ENCODE measurements around the gene ABCC12.

The ABCC12 gene

DNA sequence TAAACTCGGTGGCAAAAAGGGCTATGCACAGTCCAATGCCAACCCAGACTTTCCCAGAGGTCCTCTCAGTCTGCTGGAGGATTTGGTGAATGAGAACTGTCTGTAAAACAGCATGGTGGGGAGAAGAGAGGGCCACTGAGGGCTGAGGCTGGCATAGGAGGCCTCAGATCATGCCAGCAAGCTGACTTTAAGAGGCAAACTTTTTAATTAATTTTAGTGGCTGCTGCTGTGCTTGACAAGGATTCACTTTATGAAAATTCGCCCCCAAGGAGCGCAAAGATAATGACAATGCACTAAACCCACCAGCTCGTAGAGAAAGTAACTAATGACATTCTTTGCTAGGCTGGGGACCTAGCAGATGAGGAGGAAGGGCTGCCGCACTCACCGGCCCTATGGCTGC is 15.0 kb downstream of the ABCC12 start:
- H3K9ac ChIP-seq (ENCODE audit: low read depth, low read length, poor library complexity, severe bottlenecking): no peak overlapping the region
- no peaks in the 10 kb centered on the region for H3F3A ChIP-seq (ENCODE audit: low read depth)
- H3K9me3 ChIP-seq (ENCODE audit: insufficient read depth, low read depth, low read length): no peaks in the 10 kb centered on the region; the same call in 1 of the 2 replicates
- TF ChIP-seq, protein P1, sequence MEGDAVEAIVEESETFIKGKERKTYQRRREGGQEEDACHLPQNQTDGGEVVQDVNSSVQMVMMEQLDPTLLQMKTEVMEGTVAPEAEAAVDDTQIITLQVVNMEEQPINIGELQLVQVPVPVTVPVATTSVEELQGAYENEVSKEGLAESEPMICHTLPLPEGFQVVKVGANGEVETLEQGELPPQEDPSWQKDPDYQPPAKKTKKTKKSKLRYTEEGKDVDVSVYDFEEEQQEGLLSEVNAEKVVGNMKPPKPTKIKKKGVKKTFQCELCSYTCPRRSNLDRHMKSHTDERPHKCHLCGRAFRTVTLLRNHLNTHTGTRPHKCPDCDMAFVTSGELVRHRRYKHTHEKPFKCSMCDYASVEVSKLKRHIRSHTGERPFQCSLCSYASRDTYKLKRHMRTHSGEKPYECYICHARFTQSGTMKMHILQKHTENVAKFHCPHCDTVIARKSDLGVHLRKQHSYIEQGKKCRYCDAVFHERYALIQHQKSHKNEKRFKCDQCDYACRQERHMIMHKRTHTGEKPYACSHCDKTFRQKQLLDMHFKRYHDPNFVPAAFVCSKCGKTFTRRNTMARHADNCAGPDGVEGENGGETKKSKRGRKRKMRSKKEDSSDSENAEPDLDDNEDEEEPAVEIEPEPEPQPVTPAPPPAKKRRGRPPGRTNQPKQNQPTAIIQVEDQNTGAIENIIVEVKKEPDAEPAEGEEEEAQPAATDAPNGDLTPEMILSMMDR (conservative IDR thresholded peaks at IDR 0.05; ENCODE audit: low read length): no peak
- TF ChIP-seq EZH2phosphoT487 (IDR thresholded peaks at IDR 0.05; ENCODE audit: borderline replicate concordance): no peak
- no peak overlapping the region for H3K4me2 ChIP-seq (ENCODE audit: low read depth, low read length, poor library complexity, severe bottlenecking)
- no peaks in the 10 kb centered on the region for H4K20me1 ChIP-seq (ENCODE audit: insufficient read depth, low read length, poor library complexity, severe bottlenecking)
- H3K4me3 ChIP-seq (ENCODE audit: low read length, poor library complexity, severe bottlenecking): no peak overlapping the region
- no peaks in the 10 kb centered on the region for H3K9me2 ChIP-seq (replicated peaks; ENCODE audit: low read depth, low read length)
- H2AFZ ChIP-seq (ENCODE audit: low read length): no peak overlapping the region
- no peaks in the 10 kb centered on the region for H3K4me1 ChIP-seq (ENCODE audit: insufficient read depth, low read length, poor library complexity, severe bottlenecking)
- no peaks in the 10 kb centered on the region for H3K27me3 ChIP-seq (ENCODE audit: insufficient read depth, low read length, poor library complexity, severe bottlenecking)
- H3K36me3 ChIP-seq (ENCODE audit: insufficient read depth, low read length): no peaks in the 10 kb centered on the region
- no peaks in the 10 kb centered on the region for H3K79me2 ChIP-seq (ENCODE audit: insufficient read depth, low read length)

DNA sequence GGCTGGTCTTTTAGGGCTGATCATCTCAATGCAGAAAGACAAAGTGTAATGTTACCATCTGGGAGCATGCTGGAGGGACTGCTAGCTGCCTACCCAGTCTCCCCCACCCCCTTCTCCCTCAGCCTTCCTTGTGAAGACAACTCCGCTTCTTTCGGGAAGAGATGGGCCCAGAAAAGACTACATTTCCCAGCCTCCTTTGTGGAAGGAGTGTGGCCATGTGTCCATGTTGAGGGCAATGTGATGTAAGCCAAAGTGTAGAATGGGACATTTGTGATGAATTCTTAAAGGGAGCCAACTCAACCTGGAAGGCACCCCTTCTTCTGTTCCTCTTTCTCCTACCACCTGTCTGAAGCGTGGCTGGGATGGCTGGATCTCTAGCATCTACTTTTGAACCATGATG is 16.3 kb downstream of the ABCC12 start:
- H3K4me3 ChIP-seq (ENCODE audit: low read length, poor library complexity, severe bottlenecking): no peak overlapping the region
- no peak for TF ChIP-seq EZH2phosphoT487 (IDR thresholded peaks at IDR 0.05; ENCODE audit: borderline replicate concordance)
- TF ChIP-seq, protein P1 (conservative IDR thresholded peaks at IDR 0.05; ENCODE audit: low read length): no peak
- no peaks in the 10 kb centered on the region for H3K4me1 ChIP-seq (ENCODE audit: insufficient read depth, low read length, poor library complexity, severe bottlenecking)
- no peaks in the 10 kb centered on the region for H3K27me3 ChIP-seq (ENCODE audit: insufficient read depth, low read length, poor library complexity, severe bottlenecking)
- no peak overlapping the region for H3K9ac ChIP-seq (ENCODE audit: low read depth, low read length, poor library complexity, severe bottlenecking)
- no peak overlapping the region for H3K4me2 ChIP-seq (ENCODE audit: low read depth, low read length, poor library complexity, severe bottlenecking)
- H3K79me2 ChIP-seq (ENCODE audit: insufficient read depth, low read length): no peaks in the 10 kb centered on the region
- no peaks in the 10 kb centered on the region for H3K9me2 ChIP-seq (replicated peaks; ENCODE audit: low read depth, low read length)
- H3K9me3 ChIP-seq (ENCODE audit: insufficient read depth, low read depth, low read length): no peaks in the 10 kb centered on the region
- no peaks in the 10 kb centered on the region for H3K36me3 ChIP-seq (ENCODE audit: insufficient read depth, low read length)
- H2AFZ ChIP-seq (ENCODE audit: low read length): no peak overlapping the region
- no peaks in the 10 kb centered on the region for H3F3A ChIP-seq (ENCODE audit: low read depth)
- H4K20me1 ChIP-seq (ENCODE audit: insufficient read depth, low read length, poor library complexity, severe bottlenecking): no peaks in the 10 kb centered on the region

DNA sequence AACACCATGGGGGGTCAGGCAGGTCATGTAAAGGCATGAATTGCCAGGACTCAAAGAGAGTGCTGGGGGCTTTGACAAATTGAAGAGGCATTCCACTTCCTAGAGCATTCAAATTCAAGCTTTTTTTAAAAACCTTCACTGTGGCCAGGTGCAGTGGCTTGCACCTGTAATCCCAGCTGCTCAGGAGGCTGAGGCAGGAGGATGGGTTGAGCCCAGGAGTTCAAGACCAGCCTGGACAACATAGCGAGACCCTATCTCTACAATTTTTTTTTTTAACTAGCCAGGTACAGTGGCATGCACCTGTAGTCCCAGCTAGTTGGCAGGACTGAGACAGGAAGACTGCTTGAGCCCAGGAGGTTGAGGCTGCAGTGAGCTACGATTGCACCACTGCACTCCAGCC is 17.2 kb downstream of the ABCC12 start:
- Histone ChIP-seq H3K4me2 (ENCODE audit: low read depth, low read length, poor library complexity, severe bottlenecking) (no peak overlapping the region), H2AFZ (ENCODE audit: low read length) (no peak overlapping the region), H3K4me3 (ENCODE audit: low read length, poor library complexity, severe bottlenecking) (no peak overlapping the region), H3K9me2 (replicated peaks; ENCODE audit: low read depth, low read length) (no peaks in the 10 kb centered on the region), H3K27me3 (ENCODE audit: insufficient read depth, low read length, poor library complexity, severe bottlenecking) (no peaks in the 10 kb centered on the region), H3K9me3 (ENCODE audit: insufficient read depth, low read depth, low read length) (no peaks in the 10 kb centered on the region), H3K9ac (ENCODE audit: low read depth, low read length, poor library complexity, severe bottlenecking) (no peak overlapping the region), H3K36me3 (ENCODE audit: insufficient read depth, low read length) (no peaks in the 10 kb centered on the region), H3K4me1 (ENCODE audit: insufficient read depth, low read length, poor library complexity, severe bottlenecking) (no peaks in the 10 kb centered on the region), H4K20me1 (ENCODE audit: insufficient read depth, low read length, poor library complexity, severe bottlenecking) (no peaks in the 10 kb centered on the region), H3F3A (ENCODE audit: low read depth) (no peaks in the 10 kb centered on the region), H3K79me2 (ENCODE audit: insufficient read depth, low read length) (no peaks in the 10 kb centered on the region)
- TF ChIP-seq, protein P1 (conservative IDR thresholded peaks at IDR 0.05; ENCODE audit: low read length): no peak
- no peak for TF ChIP-seq EZH2phosphoT487 (IDR thresholded peaks at IDR 0.05; ENCODE audit: borderline replicate concordance)

Measured in Loucy (cell line).